CD14-positive monocyte (primary cell): ENCODE data around the gene JARID2. TPM values are rescaled to one million over a fixed set of nuclear protein-coding genes. Genes with fewer than 3 reads are reported as not detected.

Experiments used
- DNase-seq, 3 donors: peaks; one replicate each; pipeline ENCODE4 v3.0.0-alpha.2; 2011 to 2022
- H2AFZ ChIP-seq: 2 replicates; pipeline ENCODE4 v1.6.0; 2012; ENCODE audit warnings: mild to moderate bottlenecking, low read depth, low read length, inconsistent platforms; ENCODE audit not compliant: insufficient read depth, poor library complexity, severe bottlenecking
- H3K27ac ChIP-seq, 2 donors: 1 replicate in 1 of 2; 2 replicates in 1 of 2; pipeline ENCODE4 v1.5.1; 2012 to 2013; ENCODE audit warnings: low read length in 2 of 2, control low read depth in 1 of 2, inconsistent platforms in 1 of 2, low read depth in 1 of 2, mild to moderate bottlenecking in 1 of 2
- H3K27me3 ChIP-seq, 2 donors: one replicate each; pipeline versions ENCODE4 v1.6.0 to v1.6.1; 2011 to 2013; ENCODE audit warnings: low read length in 2 of 2; ENCODE audit not compliant: control insufficient read depth in 2 of 2, insufficient read depth in 2 of 2
- H3K36me3 ChIP-seq, 2 donors: replicated peaks in 1 of 2; 1 replicate in 1 of 2; 2 replicates in 1 of 2; pipeline versions ENCODE4 v1.5.1 to v1.6.1; 2012 to 2013; ENCODE audit warnings: low read length in 2 of 2, control low read depth in 1 of 2, inconsistent platforms in 1 of 2, mild to moderate bottlenecking in 1 of 2; ENCODE audit not compliant: insufficient read depth in 2 of 2, control insufficient read depth in 1 of 2
- H3K4me1 ChIP-seq, 2 donors: 1 replicate in 1 of 2; 2 replicates in 1 of 2; pipeline versions ENCODE4 v1.5.1 to v1.6.1; 2012 to 2013; ENCODE audit warnings: low read length in 2 of 2, control low read depth in 1 of 2, inconsistent platforms in 1 of 2, mild to moderate bottlenecking in 1 of 2, moderate library complexity in 1 of 2; ENCODE audit not compliant: insufficient read depth in 2 of 2, control insufficient read depth in 1 of 2
- H3K4me2 ChIP-seq: replicated peaks from 2 replicates; pipeline ENCODE3; 2012; ENCODE audit warnings: low read length, moderate library complexity, mild to moderate bottlenecking; ENCODE audit not compliant: poor library complexity, severe bottlenecking; ENCODE audit errors: extremely low read depth
- H3K4me3 ChIP-seq, 3 experiments: fragments of 200-600 bp in 1 of 3; sonication (generic) in 1 of 3; replicated peaks in 1 of 3; 1 replicate in 2 of 3; 2 replicates in 1 of 3; pipeline ENCODE4 v1.5.1; 2011 to 2013; ENCODE audit warnings: low read length in 3 of 3, mild to moderate bottlenecking in 3 of 3, control low read depth in 2 of 3, low read depth in 2 of 3, inconsistent platforms in 1 of 3, moderate library complexity in 1 of 3
- H3K79me2 ChIP-seq: 2 replicates; pipeline ENCODE4 v1.6.0; 2012; ENCODE audit warnings: mild to moderate bottlenecking, control low read depth, inconsistent platforms, low read length, moderate library complexity; ENCODE audit not compliant: insufficient read depth
- H3K9ac ChIP-seq: 2 replicates; pipeline ENCODE4 v1.6.0; 2017; ENCODE audit warnings: low read length, mild to moderate bottlenecking; ENCODE audit not compliant: insufficient read depth, poor library complexity, severe bottlenecking
- H3K9me3 ChIP-seq, 2 donors: replicated peaks in 1 of 2; 1 replicate in 1 of 2; 2 replicates in 1 of 2; pipeline versions ENCODE4 v1.5.1 to v1.6.1; 2012 to 2013; ENCODE audit warnings: low read length in 2 of 2, control low read depth in 1 of 2; ENCODE audit not compliant: control insufficient read depth in 1 of 2, insufficient read depth in 1 of 2
- H4K20me1 ChIP-seq: 2 replicates; pipeline ENCODE4 v1.6.0; 2012; ENCODE audit warnings: mild to moderate bottlenecking, low read length, control low read depth, moderate library complexity; ENCODE audit not compliant: insufficient read depth
- H3K27ac Mint-ChIP-seq, 7 donors: one replicate each; pipeline ENCODE4 v1.8.0; 2020; ENCODE audit warnings: mild to moderate bottlenecking in 7 of 7, mixed read lengths in 7 of 7, moderate library complexity in 6 of 7, inconsistent platforms in 2 of 7
- H3K27me3 Mint-ChIP-seq, 3 donors: one replicate each; pipeline ENCODE4 v1.8.0; 2021 to 2022; ENCODE audit warnings: low read depth in 3 of 3, mild to moderate bottlenecking in 3 of 3, mixed read lengths in 3 of 3, moderate library complexity in 3 of 3, inconsistent platforms in 1 of 3
- H3K36me3 Mint-ChIP-seq, 2 donors: one replicate each; pipeline ENCODE4 v1.8.0; 2020; ENCODE audit warnings: mixed read lengths in 2 of 2, inconsistent platforms in 1 of 2, mild to moderate bottlenecking in 1 of 2
- H3K4me1 Mint-ChIP-seq: one replicate; pipeline ENCODE4 v1.8.0; 2020; ENCODE audit warnings: mild to moderate bottlenecking, mixed read lengths
- H3K4me3 Mint-ChIP-seq, 2 donors: one replicate each; pipeline ENCODE4 v1.8.0; 2020; ENCODE audit warnings: mild to moderate bottlenecking in 2 of 2, mixed read lengths in 2 of 2, moderate library complexity in 1 of 2
- H3K9me3 Mint-ChIP-seq, 7 donors: one replicate each; pipeline ENCODE4 v1.8.0; 2020 to 2022; ENCODE audit warnings: mixed read lengths in 7 of 7, mild to moderate bottlenecking in 6 of 7, moderate library complexity in 6 of 7, inconsistent platforms in 2 of 7
- WGBS: methylation state at CpG from one replicate; pipeline ENCODE4 v1.1.5; 2013; ENCODE audit warnings: missing lambda C conversion rate; ENCODE audit not compliant: insufficient coverage; 5-methylcytosine and 5-hydroxymethylcytosine counted together
- intact Hi-C, 2 donors: fragments of 100-400 bp; cut with micrococcal nuclease; formaldehyde crosslinking; loops; one replicate each; pipeline versions ENCODE4 v1.15.0 to v1.15.1; 2023
- polyA plus RNA-seq, 3 donors: library from polyadenylated mRNA; depleted of rRNA in 1 of 3; unstranded in 2 of 3; stranded (reverse) in 1 of 3; fragments of 300-500 nt in 2 of 3; fragments of >200 nt in 1 of 3; fragmentation: Illumina TruSeq in 2 of 3; gene quantifications; 1 replicate in 2 of 3; 2 replicates in 1 of 3; pipeline ENCODE4 v1.2.3, GENCODE V29; 2012 to 2021
- TF ChIP-seq, protein P1 (sequence below): fragments of 200-600 bp; IDR thresholded peaks from one replicate; pipeline ENCODE4 v1.8.0; 2022; ENCODE audit warnings: antibody characterized with exemption, mild to moderate bottlenecking

Gene JARID2
- polyA plus RNA-seq, 3 donors: 6.8 to 17.5 (median 12.5) TPM

DNA sequence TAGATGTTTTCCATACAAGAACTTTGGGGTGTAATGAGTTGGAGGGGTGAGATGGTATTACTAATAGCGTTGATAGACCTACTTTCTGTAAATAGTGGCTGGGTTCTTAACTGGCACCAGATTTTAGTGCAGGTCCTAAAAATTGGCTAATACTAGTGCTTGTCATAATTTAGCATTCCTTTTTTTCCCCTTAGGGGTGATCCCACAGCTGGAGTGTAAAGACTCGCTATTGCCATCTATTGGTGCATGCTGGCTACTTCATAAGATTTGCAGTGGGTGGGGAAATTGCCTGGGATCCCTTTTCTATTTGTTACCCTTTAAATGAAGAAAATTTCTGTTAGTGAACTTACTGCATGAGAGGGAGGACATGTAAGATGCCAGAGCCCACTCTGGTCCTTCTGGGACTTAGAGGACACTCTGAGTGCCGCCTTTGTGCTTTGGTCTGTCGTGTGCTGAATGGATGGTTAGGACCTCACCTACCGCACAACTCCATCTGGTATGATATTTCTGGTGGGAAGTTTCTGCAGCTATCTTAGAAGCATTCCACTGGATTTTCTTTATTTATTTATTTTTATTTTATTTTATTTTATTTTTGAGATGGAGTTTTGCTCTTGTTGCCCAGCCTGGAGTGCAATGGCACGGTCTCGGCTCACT, 195.5 kb downstream of the JARID2 start:
- H3K9ac ChIP-seq: no peak overlapping the region
- TF ChIP-seq, protein P1, sequence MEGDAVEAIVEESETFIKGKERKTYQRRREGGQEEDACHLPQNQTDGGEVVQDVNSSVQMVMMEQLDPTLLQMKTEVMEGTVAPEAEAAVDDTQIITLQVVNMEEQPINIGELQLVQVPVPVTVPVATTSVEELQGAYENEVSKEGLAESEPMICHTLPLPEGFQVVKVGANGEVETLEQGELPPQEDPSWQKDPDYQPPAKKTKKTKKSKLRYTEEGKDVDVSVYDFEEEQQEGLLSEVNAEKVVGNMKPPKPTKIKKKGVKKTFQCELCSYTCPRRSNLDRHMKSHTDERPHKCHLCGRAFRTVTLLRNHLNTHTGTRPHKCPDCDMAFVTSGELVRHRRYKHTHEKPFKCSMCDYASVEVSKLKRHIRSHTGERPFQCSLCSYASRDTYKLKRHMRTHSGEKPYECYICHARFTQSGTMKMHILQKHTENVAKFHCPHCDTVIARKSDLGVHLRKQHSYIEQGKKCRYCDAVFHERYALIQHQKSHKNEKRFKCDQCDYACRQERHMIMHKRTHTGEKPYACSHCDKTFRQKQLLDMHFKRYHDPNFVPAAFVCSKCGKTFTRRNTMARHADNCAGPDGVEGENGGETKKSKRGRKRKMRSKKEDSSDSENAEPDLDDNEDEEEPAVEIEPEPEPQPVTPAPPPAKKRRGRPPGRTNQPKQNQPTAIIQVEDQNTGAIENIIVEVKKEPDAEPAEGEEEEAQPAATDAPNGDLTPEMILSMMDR: peak; percentile 80
- H4K20me1 ChIP-seq: peaks cover 99% of the 10 kb centered on the region
- H2AFZ ChIP-seq: no peak overlapping the region
- no peak overlapping the region for H3K4me2 ChIP-seq
- H3K27ac ChIP-seq: peak overlapping the region in 1 of 2 donors; percentile 18
- DNase-seq: peak; percentile 55 to 71 (median 66)
- peaks cover 0 to 4% of the 10 kb centered on the region in 2 donors for H3K36me3 ChIP-seq
- no peaks in the 10 kb centered on the region for H3K27me3 ChIP-seq
- Mint-ChIP-seq H3K36me3 (peaks cover 6 to 24% of the 10 kb centered on the region in 2 donors), H3K4me3 (no peak overlapping the region), H3K27me3 (no peaks in the 10 kb centered on the region), H3K9me3 (no peaks in the 10 kb centered on the region), H3K27ac (peak overlapping the region in 5 of 7 donors; percentile 19 to 85 (median 51)), H3K4me1 (peaks cover 95% of the 10 kb centered on the region)
- no peak overlapping the region for H3K4me3 ChIP-seq
- intact Hi-C loops: no loop called here
- 80% methylated on average over 1 of the region's 7 CpGs for WGBS
- H3K9me3 ChIP-seq: no peaks in the 10 kb centered on the region
- H3K79me2 ChIP-seq: peaks cover 100% of the 10 kb centered on the region
- H3K4me1 ChIP-seq: peaks cover 70 to 74% of the 10 kb centered on the region in 2 donors

DNA sequence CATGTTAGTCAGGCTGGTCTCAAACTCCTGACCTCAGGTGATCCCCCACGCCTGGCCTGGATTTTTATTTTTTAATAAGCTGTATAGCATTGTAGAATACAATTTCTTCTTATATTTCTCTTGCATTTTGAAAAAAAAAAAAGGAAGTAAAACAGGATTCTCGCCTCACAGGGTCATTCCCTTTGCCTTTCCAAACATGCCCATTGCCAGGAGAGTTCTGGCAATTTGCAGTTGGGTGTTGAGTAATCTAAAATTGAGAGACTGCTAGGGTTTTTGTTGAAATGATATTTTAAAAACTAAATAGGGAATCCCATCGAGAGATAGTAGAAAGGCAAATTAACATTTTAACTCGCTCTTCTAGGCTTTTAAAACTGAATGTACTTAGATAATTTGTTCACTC, 196.1 kb downstream of the JARID2 start:
- Mint-ChIP-seq H3K9me3 (no peaks in the 10 kb centered on the region), H3K36me3 (peaks cover 12 to 26% of the 10 kb centered on the region in 2 donors), H3K27ac (peak overlapping the region; percentile 65 to 90 (median 75)), H3K4me1 (peaks cover 92% of the 10 kb centered on the region), H3K27me3 (no peaks in the 10 kb centered on the region), H3K4me3 (no peak overlapping the region)
- WGBS: no CpG with 5 or more reads among the region's 4 CpGs
- H3K27ac ChIP-seq: peak overlapping the region in 1 of 2 donors; percentile 58
- TF ChIP-seq, protein P1: no peak
- H3K9ac ChIP-seq: no peak overlapping the region
- H3K4me3 ChIP-seq: no peak overlapping the region
- H4K20me1 ChIP-seq: peaks cover 99% of the 10 kb centered on the region
- H3K36me3 ChIP-seq: peaks cover 0 to 6% of the 10 kb centered on the region in 2 donors
- no peak overlapping the region for H3K4me2 ChIP-seq
- intact Hi-C loops: no loop called here
- H2AFZ ChIP-seq: no peak overlapping the region
- no peak for DNase-seq
- no peaks in the 10 kb centered on the region for H3K27me3 ChIP-seq
- H3K9me3 ChIP-seq: no peaks in the 10 kb centered on the region
- peaks cover 64 to 67% of the 10 kb centered on the region in 2 donors for H3K4me1 ChIP-seq
- H3K79me2 ChIP-seq: peaks cover 100% of the 10 kb centered on the region
